ENCODE data around the gene DMXL1.

DNA sequence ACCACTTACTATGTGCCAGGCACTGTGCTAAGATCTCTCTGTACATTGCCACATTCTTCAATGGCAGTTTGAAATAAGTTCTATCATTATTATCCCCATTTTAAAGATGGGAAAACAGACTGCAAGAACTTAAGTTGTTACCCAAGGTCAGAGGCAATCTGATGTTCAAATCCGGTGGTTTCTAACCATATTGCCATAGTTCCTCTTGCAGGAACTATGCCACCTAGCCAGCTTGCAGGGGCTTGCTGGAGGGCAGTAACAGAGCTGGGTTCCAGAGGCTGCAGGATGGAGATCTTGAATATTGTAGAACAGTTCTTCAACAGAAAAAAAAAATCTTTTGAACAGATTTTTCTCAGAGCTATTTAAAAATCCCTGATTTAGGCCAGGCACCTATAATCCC lies 213.1 kb downstream of the DMXL1 start:
- TF ChIP-seq, protein P1, sequence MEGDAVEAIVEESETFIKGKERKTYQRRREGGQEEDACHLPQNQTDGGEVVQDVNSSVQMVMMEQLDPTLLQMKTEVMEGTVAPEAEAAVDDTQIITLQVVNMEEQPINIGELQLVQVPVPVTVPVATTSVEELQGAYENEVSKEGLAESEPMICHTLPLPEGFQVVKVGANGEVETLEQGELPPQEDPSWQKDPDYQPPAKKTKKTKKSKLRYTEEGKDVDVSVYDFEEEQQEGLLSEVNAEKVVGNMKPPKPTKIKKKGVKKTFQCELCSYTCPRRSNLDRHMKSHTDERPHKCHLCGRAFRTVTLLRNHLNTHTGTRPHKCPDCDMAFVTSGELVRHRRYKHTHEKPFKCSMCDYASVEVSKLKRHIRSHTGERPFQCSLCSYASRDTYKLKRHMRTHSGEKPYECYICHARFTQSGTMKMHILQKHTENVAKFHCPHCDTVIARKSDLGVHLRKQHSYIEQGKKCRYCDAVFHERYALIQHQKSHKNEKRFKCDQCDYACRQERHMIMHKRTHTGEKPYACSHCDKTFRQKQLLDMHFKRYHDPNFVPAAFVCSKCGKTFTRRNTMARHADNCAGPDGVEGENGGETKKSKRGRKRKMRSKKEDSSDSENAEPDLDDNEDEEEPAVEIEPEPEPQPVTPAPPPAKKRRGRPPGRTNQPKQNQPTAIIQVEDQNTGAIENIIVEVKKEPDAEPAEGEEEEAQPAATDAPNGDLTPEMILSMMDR (conservative IDR thresholded peaks at IDR 0.05; ENCODE audit: low read depth in 2 of 2): no peak
- TF ChIP-seq POLR2AphosphoS5 (IDR thresholded peaks at IDR 0.05; ENCODE audit: low read depth) (no peak), EZH2 (IDR thresholded peaks at IDR 0.05; ENCODE audit: low read depth, unreplicated experiment) (no peak), CREB1 (CRISPR knock-in tag; IDR thresholded peaks at IDR 0.05; ENCODE audit: low read depth) (no peak), REST (IDR thresholded peaks at IDR 0.05; ENCODE audit: unreplicated experiment) (no peak), NANOG (IDR thresholded peaks at IDR 0.05; ENCODE audit: borderline replicate concordance) (no peak)
